ENCODE results near the gene PEX11G.

PEX11G gene

DNA sequence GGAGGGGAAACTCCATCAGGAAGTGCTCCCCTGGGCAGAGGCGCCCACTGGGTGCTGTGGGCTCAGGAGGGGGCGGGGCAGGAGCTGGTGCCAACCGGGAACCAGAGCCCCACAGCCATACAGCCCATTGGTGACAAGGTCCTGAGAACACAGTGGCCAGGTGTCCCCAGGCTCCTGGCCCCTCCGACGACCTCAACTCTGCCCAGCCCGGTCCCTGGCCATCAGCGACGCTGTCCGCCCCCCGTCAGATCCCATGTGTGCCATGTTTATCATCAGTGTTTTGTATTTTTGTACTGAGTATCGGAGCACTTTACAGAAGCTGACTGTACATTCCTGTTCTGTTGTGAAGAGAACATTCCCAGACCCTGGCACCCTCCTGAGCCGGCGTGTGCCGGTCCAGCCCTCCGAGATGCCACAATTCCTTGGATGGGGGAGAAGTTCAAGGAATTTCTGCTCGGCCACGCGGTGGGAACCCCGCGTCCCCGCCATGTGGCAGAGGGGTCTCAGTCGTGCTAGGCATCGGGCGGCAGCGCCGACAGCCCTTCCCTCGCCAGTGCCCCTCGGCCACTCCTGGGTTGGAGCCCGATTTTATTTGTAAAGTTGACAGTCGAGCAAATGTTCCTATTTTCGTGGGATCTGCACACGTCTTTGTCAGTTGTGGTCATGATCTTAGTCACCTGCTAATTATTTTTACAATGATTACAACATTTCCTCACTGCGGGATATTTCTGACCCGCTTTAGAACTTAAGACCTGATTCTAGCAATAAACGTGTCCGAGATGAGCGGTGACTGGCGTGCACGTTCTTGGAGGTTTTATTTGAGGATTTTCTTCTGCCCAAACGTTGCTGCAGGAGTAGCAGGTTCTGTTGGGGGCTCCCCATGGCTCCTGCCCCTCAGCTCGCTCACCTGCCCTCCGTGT, 16.9 kb downstream of the PEX11G start:
- H3K4me3 ChIP-seq (ENCODE audit: low read depth, low read length) = no peak overlapping the region
- ChIA-PET CTCF (no interaction called here), POLR2A (no interaction called here)
- DNase-seq (ENCODE audit: low read depth, low spot score) = no peak
- TF ChIP-seq, protein P1, sequence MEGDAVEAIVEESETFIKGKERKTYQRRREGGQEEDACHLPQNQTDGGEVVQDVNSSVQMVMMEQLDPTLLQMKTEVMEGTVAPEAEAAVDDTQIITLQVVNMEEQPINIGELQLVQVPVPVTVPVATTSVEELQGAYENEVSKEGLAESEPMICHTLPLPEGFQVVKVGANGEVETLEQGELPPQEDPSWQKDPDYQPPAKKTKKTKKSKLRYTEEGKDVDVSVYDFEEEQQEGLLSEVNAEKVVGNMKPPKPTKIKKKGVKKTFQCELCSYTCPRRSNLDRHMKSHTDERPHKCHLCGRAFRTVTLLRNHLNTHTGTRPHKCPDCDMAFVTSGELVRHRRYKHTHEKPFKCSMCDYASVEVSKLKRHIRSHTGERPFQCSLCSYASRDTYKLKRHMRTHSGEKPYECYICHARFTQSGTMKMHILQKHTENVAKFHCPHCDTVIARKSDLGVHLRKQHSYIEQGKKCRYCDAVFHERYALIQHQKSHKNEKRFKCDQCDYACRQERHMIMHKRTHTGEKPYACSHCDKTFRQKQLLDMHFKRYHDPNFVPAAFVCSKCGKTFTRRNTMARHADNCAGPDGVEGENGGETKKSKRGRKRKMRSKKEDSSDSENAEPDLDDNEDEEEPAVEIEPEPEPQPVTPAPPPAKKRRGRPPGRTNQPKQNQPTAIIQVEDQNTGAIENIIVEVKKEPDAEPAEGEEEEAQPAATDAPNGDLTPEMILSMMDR (IDR thresholded peaks at IDR 0.05; ENCODE audit: insufficient read depth, low read length, missing control alignments) = no peak

- ChIA-PET POLR2A (interaction anchor here (0.7 kb wide), 1 partner anchor 50 kb away, joined by 3 read pairs; no protein-coding TSS in a partner anchor), CTCF (no interaction called here)
- H3K4me3 ChIP-seq (ENCODE audit: low read depth, low read length) = no peak overlapping the region
- DNase-seq (ENCODE audit: low read depth, low spot score) = no peak
- TF ChIP-seq, protein P1 (IDR thresholded peaks at IDR 0.05; ENCODE audit: insufficient read depth, low read length, missing control alignments) = no peak
Measured at GRCh38 chr19:7470540-7471305, 18.1 kb downstream of the PEX11G start.

- POLR2A ChIA-PET = no interaction called here
- TF ChIP-seq, protein P1 (IDR thresholded peaks at IDR 0.05; ENCODE audit: insufficient read depth, low read length, missing control alignments) = no peak
- no peak overlapping the region for H3K4me3 ChIP-seq (ENCODE audit: low read depth, low read length)
- DNase-seq (ENCODE audit: low read depth, low spot score) = no peak
- CTCF ChIA-PET = no interaction called here
Measured at GRCh38 chr19:7469669-7470285, 19.1 kb downstream of the PEX11G start.

GRCh38 chr19:7468840-7469239, 20.0 kb downstream of the PEX11G start:
- H3K4me3 ChIP-seq (ENCODE audit: low read depth, low read length) = no peak overlapping the region
- TF ChIP-seq, protein P1 (IDR thresholded peaks at IDR 0.05; ENCODE audit: insufficient read depth, low read length, missing control alignments) = no peak
- ChIA-PET POLR2A (no interaction called here), CTCF (no interaction called here)
- DNase-seq (ENCODE audit: low read depth, low spot score) = no peak

- TF ChIP-seq, protein P1 (IDR thresholded peaks at IDR 0.05; ENCODE audit: insufficient read depth, low read length, missing control alignments) = no peak
- DNase-seq (ENCODE audit: low read depth, low spot score) = no peak
- CTCF ChIA-PET = no interaction called here
- no peak overlapping the region for H3K4me3 ChIP-seq (ENCODE audit: low read depth, low read length)
- POLR2A ChIA-PET = no interaction called here
Measured at GRCh38 chr19:7467009-7467989, 21.5 kb downstream of the PEX11G start.

Measured in AG04449 (cell line).